K562 (cell line): ENCODE results near the gene ELK4. TPM values are rescaled to one million over a fixed set of nuclear protein-coding genes. Genes with fewer than 3 reads are reported as not detected.

Source experiments
- ADNP ChIP-seq: fragments of 200-800 bp; sonication (Bioruptor generic); IDR thresholded peaks from 2 replicates; pipeline ENCODE4 v1.6.1; 2016; ENCODE audit warnings: missing genetic modification characterization, missing compliant biosample characterization
- CBFB ChIP-seq: sonication (generic); formaldehyde crosslinking; IDR thresholded peaks from 2 replicates; pipeline ENCODE4 v1.4.0; 2020; ENCODE audit warnings: mild to moderate bottlenecking, missing genetic modification reagents
- DMBX1 ChIP-seq: fragments of 250-450 bp; sonication (Bioruptor Pico); IDR thresholded peaks from 2 replicates; pipeline ENCODE4 v1.8.0; 2022; ENCODE audit warnings: inconsistent platforms, mild to moderate bottlenecking, moderate library complexity, borderline replicate concordance
- E2F6 ChIP-seq, 2 experiments: IDR thresholded peaks; 2 replicates each; pipeline ENCODE4 v1.6.1; 2011; ENCODE audit warnings: borderline replicate concordance in 1 of 2, control low read depth in 1 of 2, low read depth in 1 of 2, low read length in 1 of 2, mild to moderate bottlenecking in 1 of 2, mixed read lengths in 1 of 2, moderate library complexity in 1 of 2; ENCODE audit not compliant: insufficient read depth in 1 of 2, insufficient read length in 1 of 2, poor library complexity in 1 of 2, severe bottlenecking in 1 of 2; ENCODE audit errors: extremely low read depth in 1 of 2
- E2F8 ChIP-seq: fragments of 450-650 bp; IDR thresholded peaks from 2 replicates; pipeline ENCODE4 v1.7.1; 2018; ENCODE audit warnings: mild to moderate bottlenecking, low read depth; ENCODE audit not compliant: partially characterized antibody
- ERF ChIP-seq: fragments of 450-650 bp; formaldehyde crosslinking; IDR thresholded peaks from 2 replicates; pipeline ENCODE4 v1.4.0; 2020; ENCODE audit warnings: mild to moderate bottlenecking, mixed read lengths
- KAT2B ChIP-seq: IDR thresholded peaks from one replicate; pipeline ENCODE4 v1.6.1; 2012; ENCODE audit warnings: low read depth, mild to moderate bottlenecking, control low read depth, inconsistent platforms, low read length, moderate library complexity
- KDM5B ChIP-seq: fragments of 200-600 bp; sonication (generic); IDR thresholded peaks from 2 replicates; pipeline ENCODE4 v1.6.1; 2012; ENCODE audit warnings: low read depth, mild to moderate bottlenecking, moderate library complexity, low read length, control low read depth, inconsistent platforms; ENCODE audit not compliant: insufficient replicate concordance
- MAFF ChIP-seq: IDR thresholded peaks from 2 replicates; pipeline ENCODE4 v1.6.1; 2012; ENCODE audit warnings: low read length, improper control_type of control experiment
- MAFK ChIP-seq: IDR thresholded peaks from 2 replicates; pipeline ENCODE4 v1.6.1; 2011; ENCODE audit warnings: low read length, improper control_type of control experiment
- NCOR1 ChIP-seq: fragments of 450-650 bp; IDR thresholded peaks from 2 replicates; pipeline ENCODE4 v1.6.1; 2016; ENCODE audit warnings: mild to moderate bottlenecking, moderate library complexity
- PHB2 ChIP-seq: fragments of 450-650 bp; IDR thresholded peaks from 2 replicates; pipeline ENCODE4 v1.6.1; 2017; ENCODE audit warnings: low read depth
- PKNOX1 ChIP-seq: fragments of 450-650 bp; IDR thresholded peaks from 2 replicates; pipeline ENCODE4 v1.6.1; 2016
- SETDB1 ChIP-seq: IDR thresholded peaks from one replicate; pipeline ENCODE4 v1.6.1; 2012; ENCODE audit warnings: low read length, control low read depth, inconsistent platforms
- TEAD4 ChIP-seq, 2 experiments: sonication (generic) in 1 of 2; formaldehyde crosslinking in 1 of 2; IDR thresholded peaks; 2 replicates each; pipeline versions ENCODE4 v1.6.1 to v1.8.0; 2012 to 2022; ENCODE audit warnings: borderline replicate concordance in 1 of 2, inconsistent platforms in 1 of 2, low read length in 1 of 2, mild to moderate bottlenecking in 1 of 2, missing genetic modification reagents in 1 of 2
- ZFX ChIP-seq: sonication (generic); formaldehyde crosslinking; IDR thresholded peaks from 2 replicates; pipeline ENCODE4 v1.8.0; 2022; ENCODE audit warnings: mild to moderate bottlenecking, missing genetic modification reagents, moderate library complexity
- ZNF717 ChIP-seq: fragments of 250-450 bp; sonication (Bioruptor Pico); IDR thresholded peaks from 2 replicates; pipeline ENCODE4 v1.5.0; 2021
- polyA plus RNA-seq, 8 experiments: library from polyadenylated mRNA; depleted of rRNA in 4 of 8; stranded (reverse) in 5 of 8; unstranded in 3 of 8; fragments of >200 nt; fragmentation: Nextera tagmentation in 2 of 8; fragmentation: Illumina TruSeq in 1 of 8; extraction: Ambion mirVana in 2 of 8; extraction: Trizol in 1 of 8; gene quantifications; 2 replicates each; pipeline versions ENCODE4 v1.2.1 to v1.2.3, GENCODE V29; 2011 to 2014; ENCODE audit warnings: inconsistent platforms in 1 of 8, missing spikeins in 1 of 8
- total RNA-seq, 7 experiments: library from RNA; depleted of rRNA in 6 of 7; stranded (reverse); fragments of >200 nt in 6 of 7; fragmentation: Illumina TruSeq in 2 of 7; extraction: Trizol in 2 of 7; gene quantifications; 2 replicates each; pipeline versions ENCODE4 v1.2.1 to v1.2.3, GENCODE V29; 2011 to 2021; ENCODE audit warnings: low replicate concordance in 1 of 7
- TF ChIP-seq, protein P1 (sequence below), 2 experiments: IDR thresholded peaks in 1 of 2; conservative IDR thresholded peaks in 1 of 2; 2 replicates each; pipeline ENCODE4 v1.6.1; 2016; ENCODE audit warnings: low read depth in 2 of 2, mild to moderate bottlenecking in 1 of 2, missing compliant biosample characterization in 1 of 2, missing genetic modification characterization in 1 of 2, moderate library complexity in 1 of 2

ELK4 gene
- total and polyA plus RNA-seq, 9 of the 15 experiments (the other 6 are each of a cell fraction or from before 2014, with no cell fraction given), result 2.0 to 21.7 (median 9.2) TPM

DNA sequence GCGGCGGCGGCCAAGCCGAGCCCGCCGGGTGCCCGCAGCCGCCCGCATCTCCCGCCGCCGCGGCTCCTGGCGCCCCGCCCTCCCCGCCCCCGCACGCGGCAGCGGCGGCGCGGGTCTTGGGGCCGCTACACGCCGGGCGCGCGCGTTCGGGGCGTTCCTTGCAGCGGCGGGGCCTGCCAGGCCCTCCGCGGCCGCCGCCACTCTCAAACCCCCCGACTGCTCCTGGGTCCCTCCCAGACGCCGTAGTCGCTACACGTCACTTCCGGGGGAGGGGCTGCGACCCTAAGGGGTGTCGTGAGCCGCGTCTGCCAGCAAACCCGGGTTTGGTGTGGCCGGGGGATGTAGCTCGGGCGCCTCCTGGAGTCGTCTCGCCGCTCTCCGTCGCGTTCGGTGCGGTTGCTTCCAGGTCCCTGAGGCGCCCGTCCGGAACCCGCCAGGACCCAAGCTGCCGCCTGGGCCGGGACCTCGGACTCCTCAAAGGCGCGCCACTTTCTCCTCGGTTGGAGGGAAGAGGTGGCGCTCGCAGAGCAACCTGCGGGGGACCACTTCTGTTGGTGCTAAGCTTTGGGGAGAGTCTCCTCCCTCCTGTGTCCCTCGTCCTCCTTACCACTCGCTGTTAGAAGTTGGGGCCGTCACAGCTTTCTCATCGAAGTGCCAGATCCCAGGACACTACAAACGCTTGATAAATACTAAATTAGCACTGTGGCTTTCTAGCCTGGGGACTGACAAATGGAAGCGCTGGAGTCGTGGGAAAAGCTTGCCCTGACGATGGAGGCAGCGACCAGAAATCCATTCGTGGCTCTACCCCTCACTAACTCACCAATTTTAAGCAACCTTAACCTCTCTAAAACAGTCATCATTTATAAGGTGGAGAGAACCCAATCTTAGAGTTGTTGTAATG, at the start of gene ELK4 (continued):
- TF ChIP-seq E2F6 (IDR thresholded peaks at IDR 0.05; ENCODE audit: borderline replicate concordance in 1 of 2, extremely low read depth in 1 of 2, insufficient read depth in 1 of 2, insufficient read length in 1 of 2, low read depth in 1 of 2, low read length in 1 of 2, poor library complexity in 1 of 2, severe bottlenecking in 1 of 2), result peak; percentile 55 to 75
- no peak for TF ChIP-seq ZNF717
- TF ChIP-seq DMBX1 (CRISPR knock-in tag), result no peak
- peak; percentile 53 for TF ChIP-seq PKNOX1
- TF ChIP-seq ERF (CRISPR knock-in tag), result no peak
- peak; percentile 88 for TF ChIP-seq ZFX (CRISPR knock-in tag)
- TF ChIP-seq ADNP (tag), result no peak
- no peak for TF ChIP-seq SETDB1
- TF ChIP-seq NCOR1, result no peak; the same call in 1 of the 2 replicates
- no peak; the same call in 1 of the 2 replicates for TF ChIP-seq TEAD4 (IDR thresholded peaks at IDR 0.05; ENCODE audit: low read length)
- TF ChIP-seq TEAD4 (CRISPR knock-in tag; IDR thresholded peaks at IDR 0.05; ENCODE audit: borderline replicate concordance), result no peak
- TF ChIP-seq E2F8, result peak; percentile 66
- no peak for TF ChIP-seq MAFK
- no peak for TF ChIP-seq PHB2
- peak; percentile 98 for TF ChIP-seq KDM5B
- TF ChIP-seq MAFF, result no peak; the same call in 1 of the 2 replicates
- TF ChIP-seq, protein P1, sequence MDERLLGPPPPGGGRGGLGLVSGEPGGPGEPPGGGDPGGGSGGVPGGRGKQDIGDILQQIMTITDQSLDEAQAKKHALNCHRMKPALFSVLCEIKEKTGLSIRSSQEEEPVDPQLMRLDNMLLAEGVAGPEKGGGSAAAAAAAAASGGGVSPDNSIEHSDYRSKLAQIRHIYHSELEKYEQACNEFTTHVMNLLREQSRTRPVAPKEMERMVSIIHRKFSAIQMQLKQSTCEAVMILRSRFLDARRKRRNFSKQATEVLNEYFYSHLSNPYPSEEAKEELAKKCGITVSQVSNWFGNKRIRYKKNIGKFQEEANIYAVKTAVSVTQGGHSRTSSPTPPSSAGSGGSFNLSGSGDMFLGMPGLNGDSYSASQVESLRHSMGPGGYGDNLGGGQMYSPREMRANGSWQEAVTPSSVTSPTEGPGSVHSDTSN (CRISPR knock-in tag; IDR thresholded peaks at IDR 0.05; ENCODE audit: low read depth), result no peak
- TF ChIP-seq, protein P1 (tag; conservative IDR thresholded peaks at IDR 0.05; ENCODE audit: low read depth), result no peak
- TF ChIP-seq KAT2B, result no peak
- TF ChIP-seq CBFB, result peak; percentile 42; the same call in 1 of the 2 replicates
